Keratinocyte (primary cell): Measurements from ENCODE around the gene PRMT1.

Experiments used
- EZH2 ChIP-seq: IDR thresholded peaks from one replicate; pipeline ENCODE4 v1.6.1; 2012; ENCODE audit warnings: inconsistent platforms, mild to moderate bottlenecking, low read length, moderate library complexity
- TF ChIP-seq, protein P1 (sequence below), 3 experiments: IDR thresholded peaks in 1 of 3; conservative IDR thresholded peaks in 1 of 3; optimal IDR thresholded peaks in 1 of 3; 2 replicates in 2 of 3; 3 replicates in 1 of 3; pipeline versions ENCODE3 to v1.5.1; 2011; ENCODE audit warnings: low read length in 3 of 3, mild to moderate bottlenecking in 3 of 3, moderate library complexity in 2 of 3, control low read depth in 1 of 3, inconsistent platforms in 1 of 3; ENCODE audit not compliant: insufficient read depth in 2 of 3; ENCODE audit errors: extremely low read depth in 1 of 3

DNA sequence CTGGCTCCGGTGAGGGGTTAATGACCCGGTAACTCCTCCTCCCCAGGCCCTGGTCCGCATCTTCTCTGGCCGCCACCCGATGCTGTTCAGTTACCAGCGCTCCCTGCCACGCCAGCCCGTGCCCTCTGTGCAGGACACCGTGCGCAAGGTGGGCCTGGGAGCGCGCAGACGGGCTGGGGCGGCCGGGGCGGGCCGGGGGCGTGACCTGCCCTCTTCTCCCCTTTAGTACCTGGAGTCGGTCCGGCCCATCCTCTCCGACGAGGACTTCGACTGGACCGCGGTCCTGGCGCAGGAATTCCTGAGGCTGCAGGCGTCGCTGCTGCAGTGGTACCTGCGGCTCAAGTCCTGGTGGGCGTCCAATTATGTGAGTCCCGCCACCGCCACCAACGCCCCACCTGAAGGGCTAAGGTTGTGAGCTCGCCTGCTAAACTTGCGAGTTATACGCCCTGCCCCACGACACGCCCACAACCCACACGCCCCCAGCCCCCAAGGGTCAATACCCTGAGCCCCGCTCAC is 24.3 kb downstream of the PRMT1 start:
- TF ChIP-seq, protein P1, sequence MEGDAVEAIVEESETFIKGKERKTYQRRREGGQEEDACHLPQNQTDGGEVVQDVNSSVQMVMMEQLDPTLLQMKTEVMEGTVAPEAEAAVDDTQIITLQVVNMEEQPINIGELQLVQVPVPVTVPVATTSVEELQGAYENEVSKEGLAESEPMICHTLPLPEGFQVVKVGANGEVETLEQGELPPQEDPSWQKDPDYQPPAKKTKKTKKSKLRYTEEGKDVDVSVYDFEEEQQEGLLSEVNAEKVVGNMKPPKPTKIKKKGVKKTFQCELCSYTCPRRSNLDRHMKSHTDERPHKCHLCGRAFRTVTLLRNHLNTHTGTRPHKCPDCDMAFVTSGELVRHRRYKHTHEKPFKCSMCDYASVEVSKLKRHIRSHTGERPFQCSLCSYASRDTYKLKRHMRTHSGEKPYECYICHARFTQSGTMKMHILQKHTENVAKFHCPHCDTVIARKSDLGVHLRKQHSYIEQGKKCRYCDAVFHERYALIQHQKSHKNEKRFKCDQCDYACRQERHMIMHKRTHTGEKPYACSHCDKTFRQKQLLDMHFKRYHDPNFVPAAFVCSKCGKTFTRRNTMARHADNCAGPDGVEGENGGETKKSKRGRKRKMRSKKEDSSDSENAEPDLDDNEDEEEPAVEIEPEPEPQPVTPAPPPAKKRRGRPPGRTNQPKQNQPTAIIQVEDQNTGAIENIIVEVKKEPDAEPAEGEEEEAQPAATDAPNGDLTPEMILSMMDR (optimal IDR thresholded peaks at IDR 0.05 in 1 of 3, IDR thresholded peaks at IDR 0.05 in 1 of 3, conservative IDR thresholded peaks at IDR 0.05 in 1 of 3; ENCODE audit: extremely low read depth in 1 of 3, insufficient read depth in 2 of 3, low read length in 3 of 3): peak in 1 of 3 experiments; percentile 10
- no peak for TF ChIP-seq EZH2
